HepG2 (cell line): ENCODE data around the gene CELF2. TPM values are rescaled to one million over a fixed set of nuclear protein-coding genes. Genes with fewer than 3 reads are reported as not detected.

Source experiments
- ATAC-seq: fragments of 200-7000 bp; cut with Tn5 transposase; 3 replicates; pipeline ENCODE4 v1.9.1; 2020; ENCODE audit warnings: mild to moderate bottlenecking, moderate library complexity
- BruUV-seq: library from RNA; stranded (reverse); fragments of 400-500 nt; replicated peaks from 2 replicates; lab custom pipeline; 2021; lab: Mats Ljungman, UMichigan
- CTCF ChIA-PET: fragments of 300-600 bp; formaldehyde crosslinking; extraction: SDS; loops from one replicate; lab custom pipeline; 2021; ENCODE audit warnings: low total read pairs, inconsistent platforms, low intra/inter-chr PET ratio; lab: Yijun Ruan, JAX
- POLR2A ChIA-PET: fragments of 350-600 bp; sonication (Branson Sonifier 250); formaldehyde crosslinking; loops from one replicate; lab custom pipeline; 2020; ENCODE audit warnings: antibody characterized with exemption, inconsistent platforms; lab: Yijun Ruan, JAX
- DNase-seq: peaks from one replicate; pipeline ENCODE4 v3.0.0-alpha.2; 2015; ENCODE audit warnings: low spot score
- FAIRE-seq: peaks from 3 replicates; lab custom pipeline; 2011; peaks lifted over from hg19 to GRCh38; lab: Jason Lieb, UNC
- H2AFZ ChIP-seq: one replicate; pipeline ENCODE4 v1.6.1; 2011; ENCODE audit warnings: low read length, inconsistent platforms
- H3K27ac ChIP-seq: fragments of 300-600 bp; 3 replicates; pipeline ENCODE4 v1.8.0; 2011; ENCODE audit warnings: mixed run types, mild to moderate bottlenecking, mixed read lengths, low read length, inconsistent platforms; ENCODE audit not compliant: insufficient read depth; ENCODE audit errors: extremely low read length
- H3K27me3 ChIP-seq, 2 experiments: fragments of 200-600 bp in 1 of 2; 2 replicates in 1 of 2; 3 replicates in 1 of 2; pipeline versions ENCODE4 v1.6.0 to v1.8.0; 2011; ENCODE audit warnings: low read length in 2 of 2, mild to moderate bottlenecking in 2 of 2, moderate library complexity in 2 of 2, inconsistent platforms in 1 of 2; ENCODE audit not compliant: insufficient read depth in 2 of 2, control insufficient read depth in 1 of 2
- H3K36me3 ChIP-seq, 2 experiments: fragments of 200-600 bp in 1 of 2; replicated peaks in 1 of 2; 2 replicates in 1 of 2; 3 replicates in 1 of 2; pipeline versions ENCODE4 v1.5.1 to v1.8.0; 2011; ENCODE audit warnings: low read length in 2 of 2, inconsistent platforms in 1 of 2; ENCODE audit not compliant: insufficient read depth in 2 of 2, control insufficient read depth in 1 of 2
- H3K4me1 ChIP-seq: 2 replicates; pipeline ENCODE4 v1.5.1; 2012; ENCODE audit warnings: low read length, inconsistent platforms; ENCODE audit not compliant: insufficient read depth
- H3K4me2 ChIP-seq: 2 replicates; pipeline ENCODE4 v1.6.0; 2011; ENCODE audit warnings: low read depth, low read length, inconsistent platforms
- H3K4me3 ChIP-seq, 3 experiments: fragments of 200-600 bp in 1 of 3; sonication (generic), shearing (Covaris generic) in 1 of 3; replicated peaks in 1 of 3; 2 replicates each; pipeline ENCODE4 v1.5.1; 2011 to 2016; ENCODE audit warnings: low read length in 3 of 3, inconsistent platforms in 2 of 3, low read depth in 2 of 3, mild to moderate bottlenecking in 2 of 3, control low read depth in 1 of 3, mixed read lengths in 1 of 3; ENCODE audit not compliant: insufficient read depth in 1 of 3
- H3K79me2 ChIP-seq: one replicate; pipeline ENCODE4 v1.6.1; 2011; ENCODE audit warnings: low read length, inconsistent platforms; ENCODE audit not compliant: insufficient read depth
- H3K9ac ChIP-seq: 2 replicates; pipeline ENCODE4 v1.6.0; 2011; ENCODE audit warnings: mild to moderate bottlenecking, low read depth, low read length, inconsistent platforms; ENCODE audit not compliant: insufficient read depth
- H3K9me3 ChIP-seq: 2 replicates; pipeline ENCODE4 v1.5.1; 2012; ENCODE audit warnings: mild to moderate bottlenecking, low read length
- H4K20me1 ChIP-seq: 2 replicates; pipeline ENCODE4 v1.6.0; 2011; ENCODE audit warnings: inconsistent platforms, mild to moderate bottlenecking, low read length, moderate library complexity; ENCODE audit not compliant: insufficient read depth
- NCOA2 ChIP-seq: sonication (generic); formaldehyde crosslinking; IDR thresholded peaks from 2 replicates; pipeline ENCODE4 v1.8.0; 2022; ENCODE audit warnings: inconsistent platforms
- SNAPC4 ChIP-seq: sonication (generic); formaldehyde crosslinking; IDR thresholded peaks from 2 replicates; pipeline ENCODE4 v1.4.0; 2020; ENCODE audit warnings: mild to moderate bottlenecking, missing genetic modification reagents
- STAG1 ChIP-seq: sonication (generic); formaldehyde crosslinking; IDR thresholded peaks from 2 replicates; pipeline ENCODE4 v1.4.0; 2020; ENCODE audit warnings: missing genetic modification reagents
- ZBTB38 ChIP-seq: sonication (generic); formaldehyde crosslinking; IDR thresholded peaks from 2 replicates; pipeline ENCODE4 v1.5.1; 2020; ENCODE audit warnings: mild to moderate bottlenecking, missing genetic modification reagents
- ZMYM4 ChIP-seq: sonication (generic); formaldehyde crosslinking; IDR thresholded peaks from 2 replicates; pipeline ENCODE4 v1.8.1; 2023; ENCODE audit warnings: mild to moderate bottlenecking, missing genetic modification reagents
- ZNF225 ChIP-seq: sonication (generic); formaldehyde crosslinking; IDR thresholded peaks from 2 replicates; pipeline ENCODE4 v1.4.0; 2020; ENCODE audit warnings: mild to moderate bottlenecking, missing genetic modification reagents
- ZNF317 ChIP-seq: sonication (generic); formaldehyde crosslinking; IDR thresholded peaks from 2 replicates; pipeline ENCODE4 v1.5.0; 2020; ENCODE audit warnings: mild to moderate bottlenecking, missing genetic modification reagents
- ZNF362 ChIP-seq: sonication (generic); formaldehyde crosslinking; IDR thresholded peaks from 2 replicates; pipeline ENCODE4 v1.4.0; 2020; ENCODE audit warnings: missing genetic modification reagents, mild to moderate bottlenecking, borderline replicate concordance
- ZNF777 ChIP-seq: sonication (generic); formaldehyde crosslinking; IDR thresholded peaks from 2 replicates; pipeline ENCODE4 v1.4.0; 2020; ENCODE audit warnings: missing genetic modification reagents
- WGBS: methylation state at CpG from one replicate; pipeline ENCODE4 v1.1.6; 2017; ENCODE audit warnings: low lambda C conversion rate; 5-methylcytosine and 5-hydroxymethylcytosine counted together
- in situ Hi-C: cut with HindIII; loops from 2 replicates; pipeline ENCODE4 v1.10.0; 2017; ENCODE audit warnings: low pct_unique_long_range_greater_than_20kb; ENCODE audit not compliant: extremely low pct_ligation_motif_present
- intact Hi-C: fragments of 100-400 bp; cut with micrococcal nuclease; formaldehyde crosslinking; loops from one replicate; pipeline ENCODE4 v1.10.0; 2022; ENCODE audit not compliant: unreplicated experiment
- polyA plus RNA-seq, 8 experiments: library from polyadenylated mRNA; depleted of rRNA in 3 of 8; stranded (reverse) in 7 of 8; unstranded in 1 of 8; fragments of >200 nt; fragmentation: Illumina TruSeq in 4 of 8; extraction: Trizol in 4 of 8; gene quantifications; 2 replicates each; pipeline versions ENCODE4 v1.2.1 to v1.2.3, GENCODE V29; 2011 to 2016; ENCODE audit warnings: low read depth in 4 of 8, missing spikeins in 1 of 8, mixed read lengths in 1 of 8; ENCODE audit not compliant: insufficient read depth in 1 of 8
- total RNA-seq, 5 experiments: library from RNA; depleted of rRNA; stranded (reverse); fragments of >200 nt; fragmentation: Illumina TruSeq; extraction: Trizol; gene quantifications; 2 replicates each; pipeline ENCODE4 v1.2.3, GENCODE V29; 2016; ENCODE audit warnings: low read depth in 1 of 5
- TF ChIP-seq, protein P1 (sequence below): sonication (generic); formaldehyde crosslinking; IDR thresholded peaks from 2 replicates; pipeline ENCODE4 v1.4.0; 2020; ENCODE audit warnings: missing genetic modification reagents

The CELF2 gene
- total and polyA plus RNA-seq, 2 of the 13 experiments (the other 11 are each of a cell fraction or from before 2014, with no cell fraction given): not detected

- POLR2A ChIA-PET: no interaction called here
- TF ChIP-seq STAG1 (CRISPR knock-in tag) (no peak), ZNF225 (CRISPR knock-in tag) (no peak), ZBTB38 (no peak), ZNF362 (no peak), ZMYM4 (CRISPR knock-in tag) (no peak), NCOA2 (no peak), ZNF317 (CRISPR knock-in tag) (no peak), ZNF777 (CRISPR knock-in tag) (no peak), SNAPC4 (CRISPR knock-in tag) (no peak)
- TF ChIP-seq, protein P1, sequence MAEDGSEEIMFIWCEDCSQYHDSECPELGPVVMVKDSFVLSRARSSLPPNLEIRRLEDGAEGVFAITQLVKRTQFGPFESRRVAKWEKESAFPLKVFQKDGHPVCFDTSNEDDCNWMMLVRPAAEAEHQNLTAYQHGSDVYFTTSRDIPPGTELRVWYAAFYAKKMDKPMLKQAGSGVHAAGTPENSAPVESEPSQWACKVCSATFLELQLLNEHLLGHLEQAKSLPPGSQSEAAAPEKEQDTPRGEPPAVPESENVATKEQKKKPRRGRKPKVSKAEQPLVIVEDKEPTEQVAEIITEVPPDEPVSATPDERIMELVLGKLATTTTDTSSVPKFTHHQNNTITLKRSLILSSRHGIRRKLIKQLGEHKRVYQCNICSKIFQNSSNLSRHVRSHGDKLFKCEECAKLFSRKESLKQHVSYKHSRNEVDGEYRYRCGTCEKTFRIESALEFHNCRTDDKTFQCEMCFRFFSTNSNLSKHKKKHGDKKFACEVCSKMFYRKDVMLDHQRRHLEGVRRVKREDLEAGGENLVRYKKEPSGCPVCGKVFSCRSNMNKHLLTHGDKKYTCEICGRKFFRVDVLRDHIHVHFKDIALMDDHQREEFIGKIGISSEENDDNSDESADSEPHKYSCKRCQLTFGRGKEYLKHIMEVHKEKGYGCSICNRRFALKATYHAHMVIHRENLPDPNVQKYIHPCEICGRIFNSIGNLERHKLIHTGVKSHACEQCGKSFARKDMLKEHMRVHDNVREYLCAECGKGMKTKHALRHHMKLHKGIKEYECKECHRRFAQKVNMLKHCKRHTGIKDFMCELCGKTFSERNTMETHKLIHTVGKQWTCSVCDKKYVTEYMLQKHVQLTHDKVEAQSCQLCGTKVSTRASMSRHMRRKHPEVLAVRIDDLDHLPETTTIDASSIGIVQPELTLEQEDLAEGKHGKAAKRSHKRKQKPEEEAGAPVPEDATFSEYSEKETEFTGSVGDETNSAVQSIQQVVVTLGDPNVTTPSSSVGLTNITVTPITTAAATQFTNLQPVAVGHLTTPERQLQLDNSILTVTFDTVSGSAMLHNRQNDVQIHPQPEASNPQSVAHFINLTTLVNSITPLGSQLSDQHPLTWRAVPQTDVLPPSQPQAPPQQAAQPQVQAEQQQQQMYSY (CRISPR knock-in tag): no peak
- TF ChIP-seq, all 625 proteins: peak for 0
- in situ Hi-C loops (no loop called here), intact Hi-C loops (no loop called here)
- no peak overlapping the region for H3K27ac ChIP-seq
- H3K4me1 ChIP-seq: no peaks in the 10 kb centered on the region
- H3K27me3 ChIP-seq: 0 out of 5 replicates have a peak, but pooled peaks cover 0 to 6% of the 10 kb centered on the region in 2 experiments
- H3K36me3 ChIP-seq: no peaks in the 10 kb centered on the region
- FAIRE-seq: no peak
- H4K20me1 ChIP-seq: no peaks in the 10 kb centered on the region
- H3K4me2 ChIP-seq: no peak overlapping the region
- H3K9ac ChIP-seq: no peak overlapping the region
- no peaks in the 10 kb centered on the region for H3K79me2 ChIP-seq
- BruUV-seq: no TSS peak
- H2AFZ ChIP-seq: no peak overlapping the region
- 60% methylated on average over 4 of the region's 4 CpGs for WGBS
- no peak for DNase-seq
- no peak overlapping the region for H3K4me3 ChIP-seq
- ATAC-seq: no peak
- CTCF ChIA-PET: no interaction called here
- no peaks in the 10 kb centered on the region for H3K9me3 ChIP-seq
These were observed 136.7 kb downstream of the CELF2 start for GRCh38 chr10:11154333-11154732.
